OCI-LY3 (cell line): Measurements from ENCODE around the gene DNAAF5.

Experiments used
- H2AFZ ChIP-seq: fragments of 200-600, 300-600 bp; shearing (Covaris generic); 2 replicates; pipeline ENCODE4 v1.6.0; 2014; ENCODE audit warnings: antibody characterized with exemption, low read depth, low read length
- H3K27ac ChIP-seq: fragments of 200-600, 300-600 bp; sonication (generic); 2 replicates; pipeline ENCODE4 v1.5.1; 2014; ENCODE audit warnings: mild to moderate bottlenecking, low read length, moderate library complexity, mixed read lengths
- H3K27me3 ChIP-seq: fragments of 200-600, 300-600 bp; sonication (generic); 2 replicates; pipeline ENCODE4 v1.6.1; 2014; ENCODE audit warnings: low read depth, low read length, mixed read lengths
- H3K36me3 ChIP-seq: fragments of 200-600, 300-600 bp; sonication (generic); replicated peaks from 2 replicates; pipeline ENCODE3; 2014; ENCODE audit warnings: low read depth, low read length, mixed read lengths
- H3K4me1 ChIP-seq: fragments of 300-600, 200-600 bp; sonication (generic); 2 replicates; pipeline ENCODE4 v1.6.1; 2014; ENCODE audit warnings: low read length, mixed read lengths
- H3K4me2 ChIP-seq: fragments of 200-600, 300-600 bp; sonication (generic); 2 replicates; pipeline ENCODE4 v1.6.1; 2014; ENCODE audit warnings: low read length, mixed read lengths
- H3K4me3 ChIP-seq: fragments of 300-600, 200-600 bp; sonication (generic); 2 replicates; pipeline ENCODE4 v1.5.1; 2014; ENCODE audit warnings: antibody characterized with exemption, mild to moderate bottlenecking, low read length, moderate library complexity
- H3K79me2 ChIP-seq: fragments of 300-600, 200-600 bp; shearing (Covaris generic); 2 replicates; pipeline ENCODE4 v1.6.1; 2014; ENCODE audit warnings: mild to moderate bottlenecking, low read length, mixed read lengths
- H3K9ac ChIP-seq: fragments of 300-600, 200-600 bp; shearing (Covaris generic); 2 replicates; pipeline ENCODE4 v1.6.0; 2014; ENCODE audit warnings: mild to moderate bottlenecking, low read length, moderate library complexity
- H3K9me3 ChIP-seq: fragments of 200-600, 300-600 bp; shearing (Covaris generic); 2 replicates; pipeline ENCODE4 v1.6.1; 2014; ENCODE audit warnings: low read length, mixed read lengths; ENCODE audit not compliant: insufficient read depth
- H4K20me1 ChIP-seq: fragments of 200-600, 300-600 bp; sonication (generic); 2 replicates; pipeline ENCODE4 v1.6.1; 2016; ENCODE audit warnings: low read length, mixed read lengths; ENCODE audit not compliant: insufficient read depth
- EZH2phosphoT487 ChIP-seq: fragments of 200-600 bp; shearing (Covaris generic); IDR thresholded peaks from 2 replicates; pipeline ENCODE4 v1.6.1; 2018; ENCODE audit warnings: antibody characterized with exemption, mixed run types, low read depth
- TF ChIP-seq, protein P1 (sequence below): fragments of 200-600, 300-600 bp; sonication (generic); IDR thresholded peaks from 2 replicates; pipeline ENCODE4 v1.5.1; 2014; ENCODE audit warnings: antibody characterized with exemption, low read length, low read depth

Gene DNAAF5

DNA sequence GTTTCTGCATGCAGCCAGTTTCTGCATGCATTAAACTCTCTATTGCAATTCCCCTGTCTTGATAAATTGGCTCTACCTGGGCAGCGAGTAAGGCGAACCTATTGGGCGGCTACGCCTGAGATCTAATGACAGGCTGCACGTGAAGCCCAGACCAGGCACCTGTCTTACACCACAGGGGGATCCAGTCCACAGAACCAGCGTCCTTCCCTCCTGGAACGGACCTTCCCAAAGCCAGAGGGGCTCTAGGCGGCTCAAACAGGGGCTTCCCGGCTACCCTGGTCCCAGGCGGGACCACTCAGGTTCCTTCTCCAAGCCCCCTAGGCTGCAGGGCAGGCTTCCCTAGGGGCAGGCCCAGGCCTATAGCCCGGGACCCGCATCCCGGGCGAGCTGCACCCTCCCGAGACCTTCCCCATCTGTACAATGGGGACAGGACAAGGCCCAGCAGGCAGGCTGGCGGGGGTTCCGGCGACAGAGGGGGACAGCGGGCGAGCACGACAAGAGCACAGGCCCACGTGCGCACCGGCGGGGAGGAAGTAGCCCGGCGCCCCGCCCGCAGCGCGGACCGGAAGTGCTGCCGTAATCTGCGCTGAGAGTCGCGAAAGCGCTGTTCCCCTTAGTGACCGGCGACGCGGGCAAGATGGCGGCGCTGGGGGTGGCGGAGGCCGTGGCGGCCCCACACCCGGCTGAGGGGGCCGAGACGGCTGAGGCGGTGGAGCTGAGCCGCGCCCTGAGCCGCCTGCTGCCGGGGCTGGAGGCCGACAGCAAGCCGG, at the start of gene DNAAF5:
Gene DNAAF5 (plus strand): TSS at position 616 of the 770 bp plus-strand sequence. CDS start 22 bp downstream, at position 638.
- peaks cover 37% of the 10 kb centered on the region for H3K79me2 ChIP-seq

DNA sequence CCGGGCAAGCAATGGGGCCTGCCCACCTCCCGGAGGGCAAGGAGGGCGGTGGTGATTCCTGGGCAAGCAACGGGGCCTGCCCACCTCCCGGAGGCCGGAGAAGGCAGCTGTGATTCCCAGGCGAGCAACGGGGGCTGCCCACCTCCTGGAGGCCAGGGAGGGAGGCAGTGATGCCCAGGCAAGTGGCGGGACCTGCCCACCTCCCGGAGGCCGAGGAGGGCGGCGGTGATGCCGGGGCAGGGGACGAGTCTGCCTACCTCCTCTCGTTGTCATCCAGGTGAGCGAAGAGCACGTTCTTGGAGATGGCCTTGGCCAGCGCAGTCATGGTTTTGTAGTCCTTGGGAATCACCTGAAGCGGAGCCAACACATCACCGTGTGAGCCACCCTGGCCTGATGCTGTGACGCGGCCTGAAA, 49.5 kb upstream of the DNAAF5 start:
- no peak for TF ChIP-seq EZH2phosphoT487
- TF ChIP-seq, protein P1, sequence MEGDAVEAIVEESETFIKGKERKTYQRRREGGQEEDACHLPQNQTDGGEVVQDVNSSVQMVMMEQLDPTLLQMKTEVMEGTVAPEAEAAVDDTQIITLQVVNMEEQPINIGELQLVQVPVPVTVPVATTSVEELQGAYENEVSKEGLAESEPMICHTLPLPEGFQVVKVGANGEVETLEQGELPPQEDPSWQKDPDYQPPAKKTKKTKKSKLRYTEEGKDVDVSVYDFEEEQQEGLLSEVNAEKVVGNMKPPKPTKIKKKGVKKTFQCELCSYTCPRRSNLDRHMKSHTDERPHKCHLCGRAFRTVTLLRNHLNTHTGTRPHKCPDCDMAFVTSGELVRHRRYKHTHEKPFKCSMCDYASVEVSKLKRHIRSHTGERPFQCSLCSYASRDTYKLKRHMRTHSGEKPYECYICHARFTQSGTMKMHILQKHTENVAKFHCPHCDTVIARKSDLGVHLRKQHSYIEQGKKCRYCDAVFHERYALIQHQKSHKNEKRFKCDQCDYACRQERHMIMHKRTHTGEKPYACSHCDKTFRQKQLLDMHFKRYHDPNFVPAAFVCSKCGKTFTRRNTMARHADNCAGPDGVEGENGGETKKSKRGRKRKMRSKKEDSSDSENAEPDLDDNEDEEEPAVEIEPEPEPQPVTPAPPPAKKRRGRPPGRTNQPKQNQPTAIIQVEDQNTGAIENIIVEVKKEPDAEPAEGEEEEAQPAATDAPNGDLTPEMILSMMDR, result no peak
- H3K36me3 ChIP-seq, result peaks cover 24% of the 10 kb centered on the region

More for the DNA sequence above, at the start of gene DNAAF5:
- Histone ChIP-seq H3K9me3 (peaks cover 12% of the 10 kb centered on the region; the same call in 1 of the 2 replicates), H3K27ac (peak within 1 kb of the TSS; percentile 41), H3K36me3 (peaks cover 38% of the 10 kb centered on the region), H4K20me1 (no peaks in the 10 kb centered on the region), H3K4me3 (peak within 1 kb of the TSS; percentile 83), H2AFZ (peak within 1 kb of the TSS; percentile 70; the same call in 1 of the 2 replicates), H3K4me1 (peaks cover 10% of the 10 kb centered on the region), H3K9ac (peak within 1 kb of the TSS; percentile 65), H3K4me2 (peak within 1 kb of the TSS; percentile 89), H3K27me3 (no peaks in the 10 kb centered on the region)
- TF ChIP-seq, protein P1, result no peak
- no peak for TF ChIP-seq EZH2phosphoT487

DNA sequence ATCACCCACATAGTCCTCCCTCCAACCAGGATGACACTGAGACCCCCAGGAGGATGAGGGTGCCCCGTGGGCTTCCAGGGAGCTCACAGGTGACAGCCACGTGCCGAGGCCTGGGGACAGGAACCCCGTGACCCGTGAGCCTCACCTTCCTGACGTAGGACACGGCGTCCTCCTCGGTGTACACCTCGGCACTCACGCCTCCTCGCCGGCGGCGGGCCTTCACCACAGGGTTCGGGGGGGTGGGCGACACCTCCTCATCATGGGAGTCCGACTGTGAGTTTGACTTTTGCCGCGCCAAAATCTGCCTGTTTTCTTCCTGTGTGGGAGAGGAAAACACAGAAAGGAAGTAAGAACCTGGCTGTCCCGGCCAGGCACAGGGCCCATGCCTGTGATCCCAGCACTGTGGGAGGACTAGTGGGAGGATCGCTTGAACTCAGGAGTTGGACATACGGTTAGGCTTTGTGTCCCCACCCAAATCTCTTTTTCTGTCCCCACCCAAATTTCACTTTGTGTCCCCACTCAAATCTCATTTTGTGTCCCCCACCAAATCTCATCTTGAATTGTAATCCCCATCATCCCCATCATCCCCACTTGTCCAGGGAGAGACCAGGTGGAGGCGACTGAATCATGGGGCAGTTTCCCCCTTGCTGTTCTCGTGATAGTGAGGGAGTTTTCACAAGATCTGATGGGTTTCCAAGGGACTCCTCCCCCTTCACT, 45.9 kb upstream of the DNAAF5 start:
- Histone ChIP-seq H3K9ac (no peak overlapping the region), H4K20me1 (no peaks in the 10 kb centered on the region), H2AFZ (no peak overlapping the region), H3K4me3 (no peak overlapping the region), H3K79me2 (no peaks in the 10 kb centered on the region), H3K9me3 (no peaks in the 10 kb centered on the region), H3K27ac (no peak overlapping the region), H3K36me3 (peaks cover 29% of the 10 kb centered on the region), H3K4me1 (no peaks in the 10 kb centered on the region), H3K27me3 (no peaks in the 10 kb centered on the region), H3K4me2 (no peak overlapping the region)
- no peak for TF ChIP-seq EZH2phosphoT487
- TF ChIP-seq, protein P1, result no peak

More for the DNA sequence above, 49.5 kb upstream of the DNAAF5 start:
- Histone ChIP-seq H2AFZ (no peak overlapping the region), H3K9ac (no peak overlapping the region), H3K4me1 (no peaks in the 10 kb centered on the region), H4K20me1 (no peaks in the 10 kb centered on the region), H3K27ac (no peak overlapping the region), H3K79me2 (no peaks in the 10 kb centered on the region), H3K27me3 (no peaks in the 10 kb centered on the region), H3K4me3 (no peak overlapping the region), H3K9me3 (no peaks in the 10 kb centered on the region), H3K4me2 (no peak overlapping the region)
